CD4-positive, CD25-positive, alpha-beta regulatory T cell (primary cell): ENCODE data around the gene ZNF428. TPM values are rescaled to one million over a fixed set of nuclear protein-coding genes. Genes with fewer than 3 reads are reported as not detected.

Experiments
- ATAC-seq, 2 donors: fragments of 150-1000 bp; cut with Tn5 transposase; one replicate each; pipeline ENCODE4 v1.10.0; 2021; ENCODE audit warnings: low read depth in 2 of 2, moderate number of reproducible peaks in 2 of 2, moderate library complexity in 1 of 2
- DNase-seq, 3 donors: peaks; one replicate each; pipeline versions ENCODE4 v3.0.0 to v3.0.0-alpha.2; 2012 to 2022; ENCODE audit warnings: mixed read lengths in 1 of 3
- H3K27ac ChIP-seq: one replicate; pipeline ENCODE4 v1.7.0; 2013; ENCODE audit warnings: mild to moderate bottlenecking, low read length; ENCODE audit not compliant: insufficient read depth, poor library complexity, severe bottlenecking
- H3K27me3 ChIP-seq: one replicate; pipeline ENCODE4 v1.7.0; 2013; ENCODE audit warnings: low read length; ENCODE audit not compliant: control insufficient read depth, insufficient read depth
- H3K36me3 ChIP-seq: one replicate; pipeline ENCODE4 v1.7.0; 2013; ENCODE audit warnings: mild to moderate bottlenecking, low read length, moderate library complexity; ENCODE audit not compliant: control insufficient read depth, insufficient read depth
- H3K4me1 ChIP-seq: 2 replicates; pipeline ENCODE4 v1.7.0; 2013; ENCODE audit warnings: mild to moderate bottlenecking, low read length; ENCODE audit not compliant: insufficient read depth, control insufficient read depth, poor library complexity, severe bottlenecking
- H3K4me3 ChIP-seq: one replicate; pipeline ENCODE4 v1.7.0; 2013; ENCODE audit warnings: low read depth, mild to moderate bottlenecking, low read length, moderate library complexity
- H3K9me3 ChIP-seq, 2 experiments: 1 replicate in 1 of 2; 2 replicates in 1 of 2; pipeline ENCODE4 v1.7.0; 2013; ENCODE audit warnings: low read length in 2 of 2, mild to moderate bottlenecking in 1 of 2, moderate library complexity in 1 of 2; ENCODE audit not compliant: control insufficient read depth in 2 of 2
- H3K27ac Mint-ChIP-seq, 3 donors: one replicate each; pipeline ENCODE4 v1.8.0; 2020 to 2022; ENCODE audit warnings: mild to moderate bottlenecking in 3 of 3, mixed read lengths in 3 of 3, moderate library complexity in 2 of 3
- H3K27me3 Mint-ChIP-seq: one replicate; pipeline ENCODE4 v1.8.0; 2022; ENCODE audit warnings: mild to moderate bottlenecking, mixed read lengths
- H3K36me3 Mint-ChIP-seq: one replicate; pipeline ENCODE4 v1.8.0; 2020; ENCODE audit warnings: mixed read lengths
- H3K4me1 Mint-ChIP-seq, 4 donors: one replicate each; pipeline ENCODE4 v1.8.0; 2020 to 2022; ENCODE audit warnings: mixed read lengths in 4 of 4, mild to moderate bottlenecking in 1 of 4
- H3K4me3 Mint-ChIP-seq, 4 donors: one replicate each; pipeline ENCODE4 v1.8.0; 2020 to 2022; ENCODE audit warnings: mild to moderate bottlenecking in 4 of 4, mixed read lengths in 4 of 4, moderate library complexity in 3 of 4
- H3K9me3 Mint-ChIP-seq, 7 donors: one replicate each; pipeline ENCODE4 v1.8.0; 2020 to 2022; ENCODE audit warnings: mixed read lengths in 7 of 7, mild to moderate bottlenecking in 3 of 7, moderate library complexity in 2 of 7
- polyA plus RNA-seq, 4 donors: library from polyadenylated mRNA; unstranded; fragments of 300-500 nt; fragmentation: Illumina TruSeq; gene quantifications; one replicate each; pipeline ENCODE4 v1.2.3, GENCODE V29; 2021
- total RNA-seq: library from RNA; stranded (reverse); gene quantifications from one replicate; pipeline ENCODE4 v1.2.3, GENCODE V29; 2022

ZNF428 gene
- total and polyA plus RNA-seq, 5 donors from 2014 or later: 12.6 to 26.6 (median 14.4) TPM

- Mint-ChIP-seq H3K9me3 (no peaks in the 10 kb centered on the region), H3K4me1 (peaks cover 7 to 53% (median 28%) of the 10 kb centered on the region in 4 donors), H3K4me3 (peak within 1 kb of the TSS; percentile 95 to 100 (median 97)), H3K27me3 (peaks cover 10% of the 10 kb centered on the region), H3K36me3 (peaks cover 18% of the 10 kb centered on the region), H3K27ac (peak within 1 kb of the TSS; percentile 76 to 99 (median 98))
- ATAC-seq: peak; percentile 98
- Histone ChIP-seq H3K27ac (peak within 1 kb of the TSS; percentile 81), H3K27me3 (no peaks in the 10 kb centered on the region), H3K9me3 (no peaks in the 10 kb centered on the region), H3K4me1 (peaks cover 20% of the 10 kb centered on the region), H3K4me3 (peak within 1 kb of the TSS; percentile 95), H3K36me3 (peaks cover 4% of the 10 kb centered on the region)
- peak; percentile 95 to 98 (median 97) for DNase-seq
These were observed 44.1 kb downstream of the ZNF428 start, which contains the start of the genes PINLYP and XRCC1 for GRCh38 chr19:43575156-43575950. TSS of gene PINLYP (plus strand) at chr19:43575801. CDS start at chr19:43577192, 1,391 bp downstream. TSS of gene XRCC1 (minus strand) at chr19:43575527. CDS start at chr19:43575458, 69 bp downstream.

- Mint-ChIP-seq H3K27ac (peak overlapping the region; percentile 43 to 99 (median 98)), H3K4me3 (peak overlapping the region; percentile 95 to 100 (median 97)), H3K36me3 (peaks cover 18% of the 10 kb centered on the region)
These were observed 44.8 kb downstream of the ZNF428 start for GRCh38 chr19:43574424-43575155.

GRCh38 chr19:43572171-43572588 lies 47.2 kb downstream of the ZNF428 start:
- H3K4me1 ChIP-seq: peaks cover 20% of the 10 kb centered on the region
- Mint-ChIP-seq H3K4me3 (peak overlapping the region in 2 of 4 donors; percentile 43 to 69), H3K27ac (peak overlapping the region in 2 of 3 donors; percentile 80 to 87), H3K27me3 (peaks cover 8% of the 10 kb centered on the region), H3K4me1 (peaks cover 13 to 52% (median 27%) of the 10 kb centered on the region in 4 donors), H3K36me3 (peaks cover 18% of the 10 kb centered on the region), H3K9me3 (no peaks in the 10 kb centered on the region)
- DNase-seq (no peak), ATAC-seq (no peak)
- H3K27me3 ChIP-seq: no peaks in the 10 kb centered on the region
- no peak overlapping the region for H3K4me3 ChIP-seq
- H3K27ac ChIP-seq: no peak overlapping the region
- H3K9me3 ChIP-seq: no peaks in the 10 kb centered on the region
- H3K36me3 ChIP-seq: peaks cover 4% of the 10 kb centered on the region

More at GRCh38 chr19:43574424-43575155, 44.8 kb downstream of the ZNF428 start:
- H3K4me1 ChIP-seq: peaks cover 20% of the 10 kb centered on the region
- Mint-ChIP-seq H3K27me3 (peaks cover 10% of the 10 kb centered on the region), H3K4me1 (peaks cover 13 to 53% (median 27%) of the 10 kb centered on the region in 4 donors), H3K9me3 (no peaks in the 10 kb centered on the region)
- H3K27me3 ChIP-seq: no peaks in the 10 kb centered on the region
- no peaks in the 10 kb centered on the region for H3K9me3 ChIP-seq
- no peak for ATAC-seq
- no peak for DNase-seq
- peak overlapping the region; percentile 81 for H3K27ac ChIP-seq
- peaks cover 4% of the 10 kb centered on the region for H3K36me3 ChIP-seq
- H3K4me3 ChIP-seq: peak overlapping the region; percentile 95

DNA sequence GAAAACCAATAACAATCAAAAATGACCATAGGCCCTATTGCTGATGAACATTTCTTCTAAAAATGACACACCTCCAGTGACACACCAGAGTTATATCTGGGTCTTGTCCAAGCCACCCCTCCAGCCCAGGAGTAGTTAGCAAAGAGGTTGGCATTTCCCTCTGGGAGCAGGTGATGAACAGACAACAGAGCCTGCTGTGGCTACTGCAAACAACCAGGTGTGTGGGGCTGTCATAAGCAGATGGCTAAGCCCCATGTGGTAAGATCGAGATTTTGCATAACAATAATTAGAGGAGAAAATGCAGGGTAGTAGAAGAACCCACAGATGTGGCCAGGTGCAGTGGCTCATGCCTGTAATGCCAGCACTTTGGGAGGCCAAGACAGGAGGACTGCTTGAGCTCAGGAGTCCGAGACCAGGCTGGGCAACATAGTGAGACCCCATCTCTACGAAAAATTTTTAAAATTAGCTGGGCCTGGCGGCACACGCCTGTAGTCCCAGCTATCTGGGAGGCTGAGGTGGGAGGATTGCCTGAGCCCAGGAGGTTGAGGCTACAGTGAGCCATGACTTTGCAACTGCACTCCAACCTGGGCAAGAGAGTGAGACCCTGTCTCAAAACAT lies 49.1 kb downstream of the ZNF428 start:
- H3K9me3 Mint-ChIP-seq: peaks cover 0 to 2% (median 0%) of the 10 kb centered on the region in 7 donors
- H3K36me3 Mint-ChIP-seq: peaks cover 21% of the 10 kb centered on the region
- Histone ChIP-seq H3K9me3 (no peaks in the 10 kb centered on the region), H3K4me1 (peaks cover 15% of the 10 kb centered on the region), H3K4me3 (no peak overlapping the region), H3K36me3 (peaks cover 4% of the 10 kb centered on the region), H3K27me3 (no peaks in the 10 kb centered on the region), H3K27ac (no peak overlapping the region)
- H3K27ac Mint-ChIP-seq: peak overlapping the region; percentile 81 to 90 (median 87)
- ATAC-seq (no peak), DNase-seq (no peak)
- peaks cover 13 to 44% (median 28%) of the 10 kb centered on the region in 4 donors for H3K4me1 Mint-ChIP-seq
- H3K27me3 Mint-ChIP-seq: peaks cover 2% of the 10 kb centered on the region
- H3K4me3 Mint-ChIP-seq: peak overlapping the region in 1 of 4 donors; percentile 56

GRCh38 chr19:43569657-43570056 lies 49.8 kb downstream of the ZNF428 start:
- ATAC-seq (no peak), DNase-seq (no peak)
- no peak overlapping the region for H3K4me3 ChIP-seq
- no peaks in the 10 kb centered on the region for H3K27me3 ChIP-seq
- H3K27ac ChIP-seq: no peak overlapping the region
- H3K4me1 Mint-ChIP-seq: peaks cover 13 to 41% (median 27%) of the 10 kb centered on the region in 4 donors
- peaks cover 4% of the 10 kb centered on the region for H3K36me3 ChIP-seq
- H3K9me3 ChIP-seq: no peaks in the 10 kb centered on the region
- peak overlapping the region in 2 of 3 donors; percentile 81 to 87 for H3K27ac Mint-ChIP-seq
- no peaks in the 10 kb centered on the region for H3K27me3 Mint-ChIP-seq
- peak overlapping the region in 2 of 4 donors; percentile 15 to 56 for H3K4me3 Mint-ChIP-seq
- peaks cover 0 to 2% (median 0%) of the 10 kb centered on the region in 7 donors for H3K9me3 Mint-ChIP-seq
- H3K4me1 ChIP-seq: peaks cover 12% of the 10 kb centered on the region
- peaks cover 21% of the 10 kb centered on the region for H3K36me3 Mint-ChIP-seq

DNA sequence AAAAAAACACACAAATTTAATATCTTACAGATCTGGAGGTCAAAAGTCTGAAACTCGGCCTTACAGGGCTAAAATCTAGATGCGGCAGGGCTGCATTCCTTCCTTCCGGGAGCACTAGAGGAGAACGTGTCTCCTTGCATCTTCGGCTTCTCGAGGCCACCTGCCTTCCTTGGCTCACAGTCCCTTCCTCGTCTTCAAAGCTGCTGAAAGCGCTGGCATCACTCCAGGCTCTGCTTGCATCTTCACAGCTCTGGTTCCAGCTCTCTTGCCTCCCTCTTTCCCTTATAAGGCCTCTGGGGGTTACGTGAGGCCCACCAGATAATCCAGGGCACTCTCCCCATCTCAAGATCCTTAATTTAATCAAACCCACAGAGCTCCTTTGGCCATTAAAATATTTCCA lies 54.6 kb downstream of the ZNF428 start:
- peaks cover under 1 to 54% (median 42%) of the 10 kb centered on the region in 4 donors for H3K4me1 Mint-ChIP-seq
- no peaks in the 10 kb centered on the region for H3K27me3 Mint-ChIP-seq
- ATAC-seq (no peak), DNase-seq (no peak)
- Histone ChIP-seq H3K4me1 (peaks cover 35% of the 10 kb centered on the region), H3K9me3 (no peaks in the 10 kb centered on the region), H3K36me3 (peaks cover 4% of the 10 kb centered on the region), H3K27ac (no peak overlapping the region), H3K27me3 (no peaks in the 10 kb centered on the region), H3K4me3 (no peak overlapping the region)
- peaks cover 0 to 2% (median 0%) of the 10 kb centered on the region in 7 donors for H3K9me3 Mint-ChIP-seq
- peak overlapping the region; percentile 38 to 97 (median 65) for H3K27ac Mint-ChIP-seq
- H3K36me3 Mint-ChIP-seq: peaks cover 16% of the 10 kb centered on the region
- H3K4me3 Mint-ChIP-seq: no peak overlapping the region

DNA sequence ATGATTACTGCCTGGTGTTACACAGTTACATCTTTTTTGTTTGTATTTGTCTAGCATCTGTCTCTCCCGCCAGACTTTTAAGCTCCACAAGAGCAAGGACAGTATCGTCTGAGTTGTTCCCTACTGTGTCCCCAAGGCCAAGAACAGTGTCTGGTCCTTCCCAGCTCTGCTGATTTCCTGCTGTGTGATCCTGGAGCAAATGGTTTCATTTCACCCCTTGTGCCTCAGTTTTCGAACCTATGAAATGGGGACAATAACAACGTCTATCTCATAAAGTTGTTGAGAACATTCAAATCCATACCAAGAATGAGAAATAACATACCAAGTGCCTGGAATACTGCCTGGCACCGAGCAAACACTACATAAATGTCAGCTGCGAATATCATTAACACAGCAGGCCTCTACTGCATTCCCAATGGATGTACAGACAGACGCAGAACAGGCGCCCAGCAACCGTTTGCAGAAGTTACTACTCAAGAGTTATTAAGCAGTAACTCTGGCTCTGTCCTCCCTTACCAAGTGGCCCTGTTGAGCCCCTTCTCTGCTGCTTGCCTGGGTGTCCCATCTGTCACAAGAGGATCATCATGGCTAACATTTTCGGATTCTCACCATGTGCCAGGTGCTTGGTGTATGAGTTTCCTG lies 55.5 kb downstream of the ZNF428 start:
- Mint-ChIP-seq H3K4me3 (peak overlapping the region; percentile 8 to 86 (median 31)), H3K36me3 (peaks cover 21% of the 10 kb centered on the region), H3K4me1 (peaks cover 0 to 55% (median 44%) of the 10 kb centered on the region in 4 donors), H3K27me3 (no peaks in the 10 kb centered on the region), H3K27ac (peak overlapping the region; percentile 93 to 99 (median 97)), H3K9me3 (peaks cover 0 to 2% (median 0%) of the 10 kb centered on the region in 7 donors)
- Histone ChIP-seq H3K27ac (peak overlapping the region; percentile 92), H3K36me3 (peaks cover 4% of the 10 kb centered on the region), H3K4me3 (no peak overlapping the region), H3K4me1 (peaks cover 35% of the 10 kb centered on the region), H3K27me3 (no peaks in the 10 kb centered on the region), H3K9me3 (no peaks in the 10 kb centered on the region)
- DNase-seq: no peak
- ATAC-seq: no peak
